ENCODE measurements around the gene GALNT18.

GALNT18 gene

GRCh38 chr11:11427140-11427539 lies 194.7 kb downstream of the GALNT18 start:
- no peak for DNase-seq

GRCh38 chr11:11426226-11426952 lies 195.4 kb downstream of the GALNT18 start:
- no peak for DNase-seq

- no peak for DNase-seq
Observed at GRCh38 chr11:11425806-11426205, 196.0 kb downstream of the GALNT18 start.

- no peak for DNase-seq
Observed at GRCh38 chr11:11424688-11425087, 197.1 kb downstream of the GALNT18 start.

- DNase-seq: no peak
Observed at GRCh38 chr11:11422411-11423128, 199.2 kb downstream of the GALNT18 start.

GRCh38 chr11:11421509-11421908 lies 200.3 kb downstream of the GALNT18 start:
- DNase-seq: no peak

GRCh38 chr11:11420899-11421285 lies 200.9 kb downstream of the GALNT18 start:
- peak; percentile 28 for DNase-seq

- no peak for DNase-seq
Observed at GRCh38 chr11:11420191-11420898, 201.5 kb downstream of the GALNT18 start.

GRCh38 chr11:11419747-11420146 lies 202.1 kb downstream of the GALNT18 start:
- DNase-seq: no peak

- DNase-seq: peak; percentile 97
Observed at GRCh38 chr11:11416917-11417316, 204.9 kb downstream of the GALNT18 start.

GRCh38 chr11:11416502-11416901 lies 205.3 kb downstream of the GALNT18 start:
- DNase-seq: peak; percentile 97

GRCh38 chr11:11415901-11416300 lies 205.9 kb downstream of the GALNT18 start:
- DNase-seq: no peak

GRCh38 chr11:11414996-11415395 lies 206.8 kb downstream of the GALNT18 start:
- DNase-seq: peak; percentile 77

GRCh38 chr11:11413776-11414175 lies 208.0 kb downstream of the GALNT18 start:
- no peak for DNase-seq

GRCh38 chr11:11411401-11411985 lies 210.3 kb downstream of the GALNT18 start:
- no peak for DNase-seq

- no peak for DNase-seq
Observed at GRCh38 chr11:11409901-11410300, 211.9 kb downstream of the GALNT18 start.

- no peak for DNase-seq
Observed at GRCh38 chr11:11409224-11409623, 212.6 kb downstream of the GALNT18 start.

- DNase-seq: no peak
Observed at GRCh38 chr11:11408436-11409221, 213.2 kb downstream of the GALNT18 start.

GRCh38 chr11:11407763-11408084 lies 214.1 kb downstream of the GALNT18 start:
- DNase-seq: no peak

- DNase-seq: peak; percentile 87
Observed at GRCh38 chr11:11407065-11407762, 214.6 kb downstream of the GALNT18 start.

GRCh38 chr11:11406652-11407051 lies 215.2 kb downstream of the GALNT18 start:
- no peak for DNase-seq

Data from MV-4-11 (cell line).